Transverse colon (tissue), 4 donors: ENCODE results near the gene TNFSF15.

Source experiments
- CTCF ChIP-seq, 5 experiments: fragments of 200-600 bp in 3 of 5; fragments of 450-650 bp in 2 of 5; sonication (generic) in 3 of 5; IDR thresholded peaks; 1 replicate in 2 of 5; 2 replicates in 3 of 5; pipeline ENCODE4 v1.5.1; 2016 to 2017; ENCODE audit warnings: antibody characterized with exemption in 5 of 5, inconsistent platforms in 3 of 5, mild to moderate bottlenecking in 2 of 5, moderate library complexity in 1 of 5
- EP300 ChIP-seq: sonication (generic); formaldehyde crosslinking; IDR thresholded peaks from one replicate; pipeline ENCODE4 v1.6.1; 2017; ENCODE audit warnings: antibody characterized with exemption, low read depth
- POLR2A ChIP-seq: fragments of 450-650 bp; IDR thresholded peaks from one replicate; pipeline ENCODE4 v1.6.1; 2016; ENCODE audit warnings: antibody characterized with exemption, mild to moderate bottlenecking, moderate library complexity
- POLR2AphosphoS5 ChIP-seq, 3 donors: sonication (generic); formaldehyde crosslinking; IDR thresholded peaks; one replicate each; pipeline ENCODE4 v1.6.1; 2016; ENCODE audit warnings: antibody characterized with exemption in 3 of 3

- TF ChIP-seq CTCF (IDR thresholded peaks at IDR 0.05) (no peak), POLR2A (no peak), POLR2AphosphoS5 (IDR thresholded peaks at IDR 0.05) (no peak), EP300 (no peak)
These were observed 34.8 kb downstream of the TNFSF15 start for GRCh38 chr9:114770991-114771390.
